ENCODE results near the gene DMAC2L.
A peak's percentile ranks its signal among the peaks of the same experiment; 100 is the strongest.
"Not testable (repeated sequence)": the region's sequence is repeated elsewhere in the genome, so short reads cannot be mapped to it uniquely, and the experiment has no call there.

The DMAC2L gene

GRCh38 chr14:50363714-50364111 is 51.6 kb downstream of the DMAC2L start:
- no peak for TF ChIP-seq EZH2phosphoT487 (IDR thresholded peaks at IDR 0.05; ENCODE audit: borderline replicate concordance)
- no peak for TF ChIP-seq CTCF (conservative IDR thresholded peaks at IDR 0.05; ENCODE audit: low read length)
- H3K36me3 ChIP-seq (ENCODE audit: insufficient read depth, low read length), result no peaks in the 10 kb centered on the region
- H4K20me1 ChIP-seq (ENCODE audit: insufficient read depth, low read length, poor library complexity, severe bottlenecking), result no peaks in the 10 kb centered on the region
- peak overlapping the region; percentile 83 for H3K4me3 ChIP-seq (ENCODE audit: low read length, poor library complexity, severe bottlenecking)
- no peaks in the 10 kb centered on the region for H3K9me2 ChIP-seq (replicated peaks; ENCODE audit: low read depth, low read length)
- H3K9me3 ChIP-seq (ENCODE audit: insufficient read depth, low read depth, low read length), result no peaks in the 10 kb centered on the region
- H3K4me2 ChIP-seq (ENCODE audit: low read depth, low read length, poor library complexity, severe bottlenecking), result peak overlapping the region; percentile 99
- H3K27me3 ChIP-seq (ENCODE audit: insufficient read depth, low read length, poor library complexity, severe bottlenecking), result no peaks in the 10 kb centered on the region
- H3K79me2 ChIP-seq (ENCODE audit: insufficient read depth, low read length), result no peaks in the 10 kb centered on the region
- H3K4me1 ChIP-seq (ENCODE audit: insufficient read depth, low read length, poor library complexity, severe bottlenecking), result peaks cover 35% of the 10 kb centered on the region
- H2AFZ ChIP-seq (ENCODE audit: low read length), result peak overlapping the region; percentile 39; the same call in 1 of the 2 replicates
- peaks cover 9% of the 10 kb centered on the region for H3F3A ChIP-seq (ENCODE audit: low read depth)
- H3K9ac ChIP-seq (ENCODE audit: low read depth, low read length, poor library complexity, severe bottlenecking), result peak overlapping the region; percentile 77

- no peak overlapping the region for H3K4me2 ChIP-seq (ENCODE audit: low read depth, low read length, poor library complexity, severe bottlenecking)
- H3K4me3 ChIP-seq (ENCODE audit: low read length, poor library complexity, severe bottlenecking), result no peak overlapping the region
- H3K36me3 ChIP-seq (ENCODE audit: insufficient read depth, low read length), result no peaks in the 10 kb centered on the region
- H3K79me2 ChIP-seq (ENCODE audit: insufficient read depth, low read length), result no peaks in the 10 kb centered on the region
- TF ChIP-seq CTCF (conservative IDR thresholded peaks at IDR 0.05; ENCODE audit: low read length) (no peak), EZH2phosphoT487 (IDR thresholded peaks at IDR 0.05; ENCODE audit: borderline replicate concordance) (no peak)
- H4K20me1 ChIP-seq (ENCODE audit: insufficient read depth, low read length, poor library complexity, severe bottlenecking), result no peaks in the 10 kb centered on the region
- H3K4me1 ChIP-seq (ENCODE audit: insufficient read depth, low read length, poor library complexity, severe bottlenecking), result peaks cover 35% of the 10 kb centered on the region
- H2AFZ ChIP-seq (ENCODE audit: low read length), result no peak overlapping the region
- H3F3A ChIP-seq (ENCODE audit: low read depth), result peaks cover 9% of the 10 kb centered on the region
- H3K27me3 ChIP-seq (ENCODE audit: insufficient read depth, low read length, poor library complexity, severe bottlenecking), result no peaks in the 10 kb centered on the region
- H3K9ac ChIP-seq (ENCODE audit: low read depth, low read length, poor library complexity, severe bottlenecking), result no peak overlapping the region
- H3K9me2 ChIP-seq (replicated peaks; ENCODE audit: low read depth, low read length), result no peaks in the 10 kb centered on the region
- no peaks in the 10 kb centered on the region for H3K9me3 ChIP-seq (ENCODE audit: insufficient read depth, low read depth, low read length)
These were observed 52.7 kb downstream of the DMAC2L start for GRCh38 chr14:50364792-50365191.

- H3K4me3 ChIP-seq (ENCODE audit: low read length, poor library complexity, severe bottlenecking); H3K4me2 ChIP-seq (ENCODE audit: low read depth, low read length, poor library complexity, severe bottlenecking); H3K36me3 ChIP-seq (ENCODE audit: insufficient read depth, low read length); H3F3A ChIP-seq (ENCODE audit: low read depth); H3K9me3 ChIP-seq (ENCODE audit: insufficient read depth, low read depth, low read length); H3K27me3 ChIP-seq (ENCODE audit: insufficient read depth, low read length, poor library complexity, severe bottlenecking); H3K9ac ChIP-seq (ENCODE audit: low read depth, low read length, poor library complexity, severe bottlenecking); H2AFZ ChIP-seq (ENCODE audit: low read length); H4K20me1 ChIP-seq (ENCODE audit: insufficient read depth, low read length, poor library complexity, severe bottlenecking); H3K9me2 ChIP-seq (replicated peaks; ENCODE audit: low read depth, low read length); H3K79me2 ChIP-seq (ENCODE audit: insufficient read depth, low read length): not testable (repeated sequence)
- H3K4me1 ChIP-seq (ENCODE audit: insufficient read depth, low read length, poor library complexity, severe bottlenecking), result peaks cover 35% of the 10 kb centered on the region
These were observed 53.4 kb downstream of the DMAC2L start for GRCh38 chr14:50365572-50365971.

- H3K4me1 ChIP-seq (ENCODE audit: insufficient read depth, low read length, poor library complexity, severe bottlenecking), result peaks cover 35% of the 10 kb centered on the region
- H3K9me3 ChIP-seq (ENCODE audit: insufficient read depth, low read depth, low read length), result no peaks in the 10 kb centered on the region
- no peaks in the 10 kb centered on the region for H3K27me3 ChIP-seq (ENCODE audit: insufficient read depth, low read length, poor library complexity, severe bottlenecking)
- no peak overlapping the region for H3K9ac ChIP-seq (ENCODE audit: low read depth, low read length, poor library complexity, severe bottlenecking)
- H4K20me1 ChIP-seq (ENCODE audit: insufficient read depth, low read length, poor library complexity, severe bottlenecking), result no peaks in the 10 kb centered on the region
- no peaks in the 10 kb centered on the region for H3K79me2 ChIP-seq (ENCODE audit: insufficient read depth, low read length)
- no peaks in the 10 kb centered on the region for H3K36me3 ChIP-seq (ENCODE audit: insufficient read depth, low read length)
- no peak overlapping the region for H2AFZ ChIP-seq (ENCODE audit: low read length)
- H3K4me3 ChIP-seq (ENCODE audit: low read length, poor library complexity, severe bottlenecking), result no peak overlapping the region
- H3K4me2 ChIP-seq (ENCODE audit: low read depth, low read length, poor library complexity, severe bottlenecking), result no peak overlapping the region
- no peaks in the 10 kb centered on the region for H3K9me2 ChIP-seq (replicated peaks; ENCODE audit: low read depth, low read length)
- peaks cover 9% of the 10 kb centered on the region for H3F3A ChIP-seq (ENCODE audit: low read depth)
- TF ChIP-seq CTCF (conservative IDR thresholded peaks at IDR 0.05; ENCODE audit: low read length) (no peak), EZH2phosphoT487 (IDR thresholded peaks at IDR 0.05; ENCODE audit: borderline replicate concordance) (no peak)
These were observed 54.0 kb downstream of the DMAC2L start for GRCh38 chr14:50366115-50366514.
